LNCAP (cell line): ENCODE results near the gene CHD2.

Source experiments
- TF ChIP-seq, protein P1 (sequence below): fragments of 450-650 bp; IDR thresholded peaks from 2 replicates; pipeline ENCODE4 v1.5.1; 2017; ENCODE audit warnings: mild to moderate bottlenecking

The CHD2 gene

DNA sequence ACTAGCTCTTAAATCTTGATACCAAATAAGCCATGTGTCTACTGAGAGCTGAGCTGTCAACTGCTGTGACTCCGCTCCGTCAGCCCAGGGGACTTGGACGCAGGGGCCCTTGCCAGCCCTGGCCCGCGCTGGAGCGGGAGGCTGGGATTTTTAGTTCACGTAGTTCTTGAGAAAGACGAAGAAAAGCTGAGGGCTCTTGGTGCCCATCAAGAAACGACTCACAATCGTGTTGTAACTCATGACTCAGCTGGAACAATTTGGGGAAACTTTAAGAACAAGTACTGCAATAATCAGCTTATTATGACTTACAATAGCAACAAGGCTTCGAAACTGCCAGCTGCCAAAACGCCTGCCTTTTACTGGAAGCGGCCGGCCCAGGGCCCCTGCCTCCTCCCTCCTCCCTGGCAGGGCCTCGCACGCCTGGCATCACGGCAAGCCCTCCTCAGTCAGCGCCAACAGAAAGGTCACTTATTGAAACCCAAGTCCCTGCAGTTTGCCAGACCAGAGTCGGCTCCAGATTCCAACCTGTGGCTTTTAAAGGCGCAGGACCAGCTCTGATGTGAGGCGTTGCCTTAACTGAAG lies 128.6 kb downstream of the CHD2 start:
- TF ChIP-seq, protein P1, sequence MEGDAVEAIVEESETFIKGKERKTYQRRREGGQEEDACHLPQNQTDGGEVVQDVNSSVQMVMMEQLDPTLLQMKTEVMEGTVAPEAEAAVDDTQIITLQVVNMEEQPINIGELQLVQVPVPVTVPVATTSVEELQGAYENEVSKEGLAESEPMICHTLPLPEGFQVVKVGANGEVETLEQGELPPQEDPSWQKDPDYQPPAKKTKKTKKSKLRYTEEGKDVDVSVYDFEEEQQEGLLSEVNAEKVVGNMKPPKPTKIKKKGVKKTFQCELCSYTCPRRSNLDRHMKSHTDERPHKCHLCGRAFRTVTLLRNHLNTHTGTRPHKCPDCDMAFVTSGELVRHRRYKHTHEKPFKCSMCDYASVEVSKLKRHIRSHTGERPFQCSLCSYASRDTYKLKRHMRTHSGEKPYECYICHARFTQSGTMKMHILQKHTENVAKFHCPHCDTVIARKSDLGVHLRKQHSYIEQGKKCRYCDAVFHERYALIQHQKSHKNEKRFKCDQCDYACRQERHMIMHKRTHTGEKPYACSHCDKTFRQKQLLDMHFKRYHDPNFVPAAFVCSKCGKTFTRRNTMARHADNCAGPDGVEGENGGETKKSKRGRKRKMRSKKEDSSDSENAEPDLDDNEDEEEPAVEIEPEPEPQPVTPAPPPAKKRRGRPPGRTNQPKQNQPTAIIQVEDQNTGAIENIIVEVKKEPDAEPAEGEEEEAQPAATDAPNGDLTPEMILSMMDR: no peak

DNA sequence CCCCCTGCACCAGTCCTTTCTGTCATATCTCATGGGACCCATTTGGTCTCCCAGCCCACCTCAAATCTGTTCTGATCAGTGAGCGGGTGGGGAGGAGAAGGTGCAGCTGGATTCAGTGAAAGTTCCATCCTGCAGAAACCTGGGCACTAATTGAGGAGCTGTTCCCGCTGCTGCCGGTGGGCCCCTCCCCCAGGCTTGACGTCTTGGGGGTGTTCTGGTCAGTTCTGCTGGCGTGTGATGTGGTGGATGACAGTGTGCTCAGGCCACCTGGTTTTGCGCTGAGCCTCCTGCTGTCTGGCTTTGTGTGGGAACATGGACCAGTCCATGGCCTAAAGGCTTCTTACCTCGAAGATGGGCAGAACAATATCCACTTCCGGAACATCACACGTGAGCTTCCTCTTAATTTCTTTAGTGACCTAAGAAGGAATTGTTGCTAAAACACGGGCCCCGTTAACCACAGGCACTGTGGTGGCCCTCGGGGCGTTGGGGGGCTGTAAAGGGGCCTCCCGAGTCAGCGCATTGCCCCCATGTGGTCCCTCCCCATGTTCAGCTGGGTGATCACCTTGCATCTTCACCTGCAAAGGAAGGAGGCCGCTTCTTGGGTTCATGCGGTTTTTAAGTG lies 129.2 kb downstream of the CHD2 start:
- TF ChIP-seq, protein P1: no peak

DNA sequence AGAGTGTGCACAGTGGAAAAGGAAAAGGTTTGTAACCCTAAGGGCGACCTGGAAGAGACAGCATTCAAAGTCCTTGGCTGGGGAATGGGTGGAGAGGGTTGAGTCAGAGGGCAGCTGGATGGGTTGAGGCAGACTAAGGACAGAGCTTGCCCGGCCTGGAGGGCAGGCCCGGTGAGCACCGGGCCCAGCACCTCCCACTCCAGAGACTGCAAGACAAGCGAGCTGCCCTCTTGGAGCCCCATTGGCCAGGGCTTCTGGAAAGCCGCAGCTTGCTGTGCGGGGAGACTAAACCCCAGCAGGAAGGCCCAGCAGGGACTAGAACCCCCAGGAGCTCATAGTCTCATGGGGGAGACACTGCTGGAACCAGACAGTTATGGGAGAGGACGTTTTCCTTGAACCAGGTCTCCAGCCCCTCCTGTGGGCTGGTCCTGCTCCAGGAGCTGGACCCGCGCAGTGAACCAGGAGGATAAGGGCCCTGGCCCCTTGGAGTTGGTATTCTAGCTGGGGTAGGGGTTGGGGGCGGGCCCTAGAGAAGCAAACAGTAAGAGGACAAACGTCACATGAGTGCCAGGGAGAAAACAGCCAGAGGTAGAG lies 129.8 kb downstream of the CHD2 start:
- TF ChIP-seq, protein P1: no peak

GRCh38 chr15:93030430-93031102 lies 130.4 kb downstream of the CHD2 start:
- TF ChIP-seq, protein P1: peak; percentile 84

GRCh38 chr15:93031103-93031464 lies 131.0 kb downstream of the CHD2 start:
- TF ChIP-seq, protein P1: no peak

DNA sequence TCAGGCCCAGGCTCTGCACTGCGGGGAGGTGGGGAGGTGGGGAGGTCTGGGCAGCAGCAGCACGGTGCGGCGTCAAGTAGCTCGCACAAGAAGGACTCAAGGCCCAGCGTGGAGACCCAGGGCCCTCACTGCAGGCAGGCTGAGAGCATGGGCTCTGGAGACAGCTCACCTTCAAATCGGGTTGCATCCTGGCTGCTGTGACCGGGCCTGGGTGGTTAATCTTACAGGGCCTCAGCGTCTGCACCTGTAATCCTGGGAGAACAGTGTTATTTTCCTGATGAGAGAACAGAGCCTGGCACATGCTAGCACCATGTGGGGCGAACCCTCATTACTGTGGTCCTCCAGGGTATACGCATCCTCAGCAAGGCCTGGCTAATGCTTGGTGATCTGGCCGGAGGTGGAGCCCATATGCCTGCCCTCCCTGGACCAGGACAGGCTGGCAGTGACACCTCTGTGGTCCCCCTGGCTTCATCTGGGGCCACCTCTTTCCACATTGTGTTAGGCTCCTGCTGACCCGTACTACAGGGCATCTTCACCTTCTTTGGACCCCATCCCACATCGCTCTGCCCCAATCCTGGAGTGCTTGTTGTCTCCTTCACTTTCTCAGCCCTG lies 133.4 kb downstream of the CHD2 start:
- TF ChIP-seq, protein P1: no peak

DNA sequence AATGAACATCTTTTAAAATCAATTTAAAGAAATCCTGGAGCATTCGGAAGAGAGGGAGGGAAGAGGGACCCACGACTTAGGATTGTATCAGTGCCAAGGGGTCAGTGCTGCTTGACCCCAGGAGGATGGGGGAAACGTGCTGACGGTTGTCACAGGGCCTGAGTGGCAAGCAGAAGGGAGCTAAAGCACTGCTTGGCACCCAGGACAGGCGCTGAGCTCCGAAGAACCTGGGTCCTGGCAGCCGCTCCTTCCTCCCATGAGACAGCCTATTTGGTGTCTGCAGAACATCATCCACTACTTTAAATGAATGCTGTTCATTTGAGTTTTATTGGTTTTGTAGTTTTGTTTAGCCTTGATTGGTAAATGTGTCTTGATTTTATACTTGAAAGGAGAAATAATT lies 134.4 kb downstream of the CHD2 start:
- TF ChIP-seq, protein P1: no peak
